Fibroblast of lung (primary cell): ENCODE results near the gene PVALB. TPM values are rescaled to one million over a fixed set of nuclear protein-coding genes. Genes with fewer than 3 reads are reported as not detected.

Source experiments
- DNase-seq, 2 donors: peaks; one replicate each; pipeline versions ENCODE4 v3.0.0 to v3.0.0-alpha.2; 2010; ENCODE audit warnings: low read depth in 2 of 2
- H2AFZ ChIP-seq: 2 replicates; pipeline ENCODE4 v1.5.1; 2012; ENCODE audit warnings: low read length, control low read depth, inconsistent platforms
- H3K27ac ChIP-seq: 2 replicates; pipeline ENCODE4 v1.5.1; 2011; ENCODE audit warnings: low read length, control low read depth; ENCODE audit not compliant: insufficient read depth
- H3K27me3 ChIP-seq: 2 replicates; pipeline ENCODE4 v1.5.1; 2011; ENCODE audit warnings: mild to moderate bottlenecking, low read length; ENCODE audit not compliant: control insufficient read depth, insufficient read depth
- H3K36me3 ChIP-seq: 2 replicates; pipeline ENCODE4 v1.5.1; 2011; ENCODE audit warnings: low read length; ENCODE audit not compliant: control insufficient read depth, insufficient read depth
- H3K4me1 ChIP-seq: 2 replicates; pipeline ENCODE4 v1.5.1; 2011; ENCODE audit warnings: low read length; ENCODE audit not compliant: control insufficient read depth, insufficient read depth; ENCODE audit errors: extremely low read depth
- H3K4me2 ChIP-seq: 2 replicates; pipeline ENCODE4 v1.5.1; 2011; ENCODE audit warnings: low read length, control low read depth; ENCODE audit not compliant: insufficient read depth; ENCODE audit errors: extremely low read depth
- H3K4me3 ChIP-seq, 4 experiments: fragments of 200-600 bp in 1 of 4; sonication (generic) in 1 of 4; replicated peaks in 1 of 4; 2 replicates each; pipeline ENCODE4 v1.5.1; 2011 to 2016; ENCODE audit warnings: low read length in 4 of 4, low read depth in 3 of 4, mild to moderate bottlenecking in 3 of 4, control low read depth in 2 of 4, inconsistent platforms in 1 of 4, mixed read lengths in 1 of 4; ENCODE audit not compliant: insufficient read depth in 1 of 4; ENCODE audit errors: control extremely low read depth in 1 of 4
- H3K79me2 ChIP-seq: 2 replicates; pipeline ENCODE4 v1.5.1; 2012; ENCODE audit warnings: mild to moderate bottlenecking, low read length, inconsistent platforms; ENCODE audit not compliant: control insufficient read depth, insufficient read depth
- H3K9ac ChIP-seq: 2 replicates; pipeline ENCODE4 v1.5.1; 2011; ENCODE audit warnings: mild to moderate bottlenecking, low read length, control low read depth; ENCODE audit not compliant: insufficient read depth
- H3K9me3 ChIP-seq: 2 replicates; pipeline ENCODE4 v1.5.1; 2012; ENCODE audit warnings: low read depth, low read length; ENCODE audit not compliant: control insufficient read depth, insufficient read depth
- H4K20me1 ChIP-seq: 2 replicates; pipeline ENCODE4 v1.5.1; 2011; ENCODE audit warnings: low read length; ENCODE audit not compliant: control insufficient read depth, insufficient read depth; ENCODE audit errors: extremely low read depth
- EZH2 ChIP-seq: IDR thresholded peaks from 2 replicates; pipeline ENCODE4 v1.5.1; 2012; ENCODE audit warnings: low read length, control low read depth, mild to moderate bottlenecking; ENCODE audit errors: missing control alignments
- polyA plus RNA-seq, 2 donors: library from polyadenylated mRNA; depleted of rRNA in 1 of 2; stranded (reverse) in 1 of 2; unstranded in 1 of 2; fragments of >200 nt; gene quantifications; 2 replicates each; pipeline ENCODE4 v1.2.1, GENCODE V29; 2011 to 2012; ENCODE audit warnings: missing spikeins in 1 of 2
- total RNA-seq: library from RNA; depleted of rRNA; stranded (reverse); fragments of >200 nt; gene quantifications from 2 replicates; pipeline ENCODE4 v1.2.1, GENCODE V29; 2014
- TF ChIP-seq, protein P1 (sequence below), 2 donors: IDR thresholded peaks in 1 of 2; conservative IDR thresholded peaks in 1 of 2; 1 replicate in 1 of 2; 2 replicates in 1 of 2; pipeline ENCODE4 v1.5.1; 2011 to 2012; ENCODE audit warnings: low read length in 2 of 2, control low read depth in 1 of 2, inconsistent platforms in 1 of 2, low read depth in 1 of 2, mild to moderate bottlenecking in 1 of 2

PVALB gene
- total and polyA plus RNA-seq, 2 donors (not counting 1 experiment from before 2014, with no cell fraction given) = not detected

DNA sequence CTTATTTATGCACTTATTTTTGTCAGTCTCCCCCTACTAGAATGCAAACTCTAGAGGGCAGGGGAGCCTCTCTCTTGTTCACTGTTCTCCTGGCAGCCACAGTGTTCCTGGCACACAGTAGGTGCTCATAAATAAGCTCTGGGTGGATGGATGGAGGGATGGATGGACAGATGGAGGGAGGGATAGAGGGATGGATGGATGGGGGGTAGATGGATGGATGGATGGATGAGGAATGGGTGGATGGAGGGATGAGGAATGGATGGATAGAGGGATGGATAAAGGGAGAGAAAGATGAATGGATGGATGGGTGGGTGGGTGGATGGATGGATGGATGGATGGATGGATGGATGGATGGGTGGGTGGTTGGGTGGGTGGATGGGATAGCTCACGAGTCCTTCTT lies 13.5 kb downstream of the PVALB start:
- Histone ChIP-seq H3K4me3 (no peak overlapping the region), H3K9ac (no peak overlapping the region), H3K36me3 (no peaks in the 10 kb centered on the region), H3K9me3 (no peaks in the 10 kb centered on the region), H3K79me2 (no peaks in the 10 kb centered on the region), H3K4me1 (no peaks in the 10 kb centered on the region), H3K27me3 (peaks cover 26% of the 10 kb centered on the region), H3K4me2 (no peak overlapping the region), H2AFZ (no peak overlapping the region), H4K20me1 (no peaks in the 10 kb centered on the region), H3K27ac (no peak overlapping the region)
- TF ChIP-seq EZH2 = no peak
- TF ChIP-seq, protein P1, sequence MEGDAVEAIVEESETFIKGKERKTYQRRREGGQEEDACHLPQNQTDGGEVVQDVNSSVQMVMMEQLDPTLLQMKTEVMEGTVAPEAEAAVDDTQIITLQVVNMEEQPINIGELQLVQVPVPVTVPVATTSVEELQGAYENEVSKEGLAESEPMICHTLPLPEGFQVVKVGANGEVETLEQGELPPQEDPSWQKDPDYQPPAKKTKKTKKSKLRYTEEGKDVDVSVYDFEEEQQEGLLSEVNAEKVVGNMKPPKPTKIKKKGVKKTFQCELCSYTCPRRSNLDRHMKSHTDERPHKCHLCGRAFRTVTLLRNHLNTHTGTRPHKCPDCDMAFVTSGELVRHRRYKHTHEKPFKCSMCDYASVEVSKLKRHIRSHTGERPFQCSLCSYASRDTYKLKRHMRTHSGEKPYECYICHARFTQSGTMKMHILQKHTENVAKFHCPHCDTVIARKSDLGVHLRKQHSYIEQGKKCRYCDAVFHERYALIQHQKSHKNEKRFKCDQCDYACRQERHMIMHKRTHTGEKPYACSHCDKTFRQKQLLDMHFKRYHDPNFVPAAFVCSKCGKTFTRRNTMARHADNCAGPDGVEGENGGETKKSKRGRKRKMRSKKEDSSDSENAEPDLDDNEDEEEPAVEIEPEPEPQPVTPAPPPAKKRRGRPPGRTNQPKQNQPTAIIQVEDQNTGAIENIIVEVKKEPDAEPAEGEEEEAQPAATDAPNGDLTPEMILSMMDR (conservative IDR thresholded peaks at IDR 0.05 in 1 of 2, IDR thresholded peaks at IDR 0.05 in 1 of 2; ENCODE audit: low read depth in 1 of 2, low read length in 2 of 2) = no peak
- no peak for DNase-seq

DNA sequence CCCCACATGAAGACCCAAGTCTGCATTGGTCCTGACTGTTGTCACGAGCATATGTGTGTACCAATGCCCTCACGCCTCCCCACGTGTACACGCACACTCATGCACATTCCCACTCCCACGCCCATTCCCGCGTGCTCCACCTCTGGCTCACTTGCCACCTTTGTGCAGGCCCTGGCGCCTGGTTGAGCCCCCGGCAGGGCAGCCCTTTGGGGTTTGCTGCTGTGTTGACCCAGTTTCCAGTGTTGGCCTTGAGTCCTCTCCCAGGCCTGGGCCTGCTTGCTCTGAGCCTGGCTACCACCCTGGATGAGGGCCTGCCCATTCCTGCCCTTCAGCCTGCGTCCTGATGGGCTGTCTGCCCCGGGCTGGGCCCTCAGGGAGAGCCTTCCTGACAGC lies 18.2 kb downstream of the PVALB start:
- no peak overlapping the region for H3K4me2 ChIP-seq
- no peak overlapping the region for H3K27ac ChIP-seq
- no peaks in the 10 kb centered on the region for H4K20me1 ChIP-seq
- DNase-seq = no peak
- TF ChIP-seq, protein P1 (conservative IDR thresholded peaks at IDR 0.05 in 1 of 2, IDR thresholded peaks at IDR 0.05 in 1 of 2; ENCODE audit: low read depth in 1 of 2, low read length in 2 of 2) = no peak
- TF ChIP-seq EZH2 = no peak
- H3K9me3 ChIP-seq = no peaks in the 10 kb centered on the region
- no peak overlapping the region for H3K4me3 ChIP-seq
- no peak overlapping the region for H2AFZ ChIP-seq
- H3K9ac ChIP-seq = no peak overlapping the region
- no peaks in the 10 kb centered on the region for H3K4me1 ChIP-seq
- H3K27me3 ChIP-seq = peaks cover 12% of the 10 kb centered on the region
- H3K36me3 ChIP-seq = no peaks in the 10 kb centered on the region
- no peaks in the 10 kb centered on the region for H3K79me2 ChIP-seq

DNA sequence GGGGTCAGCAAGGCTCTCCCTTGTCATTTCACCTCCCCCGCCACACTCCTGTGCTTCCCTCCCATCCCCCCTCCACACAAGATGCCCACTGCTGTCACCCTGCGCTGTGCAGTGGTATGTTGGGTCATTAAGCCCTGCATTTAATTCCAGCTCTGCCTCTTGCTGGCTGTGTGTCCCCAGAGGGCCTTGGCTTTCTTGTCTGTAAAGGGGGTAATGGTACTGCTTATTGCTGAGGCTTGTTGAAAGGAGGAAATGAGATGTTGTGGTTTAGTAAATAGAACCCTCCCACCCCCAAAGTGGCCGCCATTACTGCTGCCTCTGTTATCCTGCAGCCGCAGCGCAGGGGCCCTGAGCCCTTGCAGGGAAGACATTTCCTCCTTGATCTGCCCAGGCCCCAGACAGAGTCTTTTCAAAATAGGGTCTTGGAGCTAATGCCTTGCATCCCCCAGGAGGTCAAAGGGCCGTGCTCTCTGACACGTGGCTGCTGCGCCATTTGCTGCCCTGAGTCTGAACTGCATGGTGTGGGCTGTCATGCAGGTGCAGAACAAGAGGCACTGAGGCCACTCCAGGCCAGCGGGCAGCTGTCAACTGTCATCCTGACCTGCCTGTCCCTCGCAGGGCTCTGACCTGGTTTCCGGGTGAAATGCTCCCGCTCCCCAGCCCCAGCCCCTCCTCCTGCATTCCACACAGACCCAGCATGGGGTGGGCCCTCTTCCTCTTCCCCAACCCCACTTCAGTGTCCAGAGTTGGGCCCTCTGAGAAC lies 18.7 kb downstream of the PVALB start:
- Histone ChIP-seq H3K27me3 (peaks cover 12% of the 10 kb centered on the region), H3K4me3 (no peak overlapping the region), H3K36me3 (no peaks in the 10 kb centered on the region), H3K4me1 (no peaks in the 10 kb centered on the region), H3K4me2 (no peak overlapping the region), H3K79me2 (no peaks in the 10 kb centered on the region), H3K27ac (no peak overlapping the region), H4K20me1 (no peaks in the 10 kb centered on the region), H2AFZ (no peak overlapping the region), H3K9me3 (no peaks in the 10 kb centered on the region), H3K9ac (no peak overlapping the region)
- TF ChIP-seq, protein P1 (conservative IDR thresholded peaks at IDR 0.05 in 1 of 2, IDR thresholded peaks at IDR 0.05 in 1 of 2; ENCODE audit: low read depth in 1 of 2, low read length in 2 of 2) = no peak
- TF ChIP-seq EZH2 = no peak
- DNase-seq = no peak
